ENCODE data around the gene PRKG1. TPM values are rescaled to one million over a fixed set of nuclear protein-coding genes. Genes with fewer than 3 reads are reported as not detected.

The PRKG1 gene
- total and polyA plus RNA-seq, 4 donors = 6.8 to 38.1 (median 15.4) TPM

DNA sequence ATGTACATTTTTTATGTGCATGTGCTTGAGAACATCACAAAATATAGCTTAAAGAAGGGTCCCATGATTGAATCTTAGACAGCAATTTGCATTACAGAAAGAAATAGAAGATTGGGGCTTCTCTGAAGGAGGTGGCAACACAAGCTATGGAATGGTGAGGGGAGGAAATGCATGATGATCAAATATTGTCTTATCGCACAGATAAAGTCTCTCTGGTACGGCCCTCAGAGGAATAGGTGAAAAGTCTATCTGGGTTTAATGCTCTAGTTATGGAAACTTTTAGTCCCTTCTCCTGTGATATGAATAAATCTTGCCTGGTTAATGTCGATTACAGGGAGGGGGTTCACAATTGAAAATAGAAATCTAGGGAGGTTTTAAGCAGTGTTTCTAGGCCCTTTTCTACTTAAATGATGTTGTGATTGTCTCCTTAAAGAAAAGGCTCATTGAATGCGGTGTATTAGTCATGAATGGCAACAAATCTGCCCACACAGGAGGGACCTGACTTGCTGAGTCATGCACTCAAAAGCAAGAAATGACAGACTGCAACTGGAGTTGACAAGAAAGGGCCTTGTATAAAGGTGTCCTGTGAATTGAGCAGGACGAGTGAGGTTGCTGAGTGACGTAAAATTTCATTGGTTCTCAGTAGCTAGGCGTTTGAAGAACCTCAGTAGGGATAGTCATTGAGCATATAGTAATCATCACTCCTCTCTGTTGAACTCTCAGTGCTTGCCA lies 758.5 kb downstream of the PRKG1 start:
- Histone ChIP-seq H3K4me1 (ENCODE audit: control insufficient read depth, insufficient read depth, low read length) (no peaks in the 10 kb centered on the region), H3K36me3 (ENCODE audit: control insufficient read depth, insufficient read depth, low read length) (no peaks in the 10 kb centered on the region), H3K27me3 (ENCODE audit: control insufficient read depth, insufficient read depth, low read length) (no peaks in the 10 kb centered on the region), H3K9me3 (ENCODE audit: control insufficient read depth, insufficient read depth, low read length) (peaks cover 4% of the 10 kb centered on the region), H3K27ac (ENCODE audit: low read depth, low read length) (no peak overlapping the region), H3K4me3 (ENCODE audit: low read depth, low read length) (no peak overlapping the region)
- DNase-seq (ENCODE audit: low read depth in 4 of 6, low spot score in 6 of 6) = no peak
- 86% methylated on average over 2 of the region's 7 CpGs for WGBS (ENCODE audit: insufficient coverage)

DNA sequence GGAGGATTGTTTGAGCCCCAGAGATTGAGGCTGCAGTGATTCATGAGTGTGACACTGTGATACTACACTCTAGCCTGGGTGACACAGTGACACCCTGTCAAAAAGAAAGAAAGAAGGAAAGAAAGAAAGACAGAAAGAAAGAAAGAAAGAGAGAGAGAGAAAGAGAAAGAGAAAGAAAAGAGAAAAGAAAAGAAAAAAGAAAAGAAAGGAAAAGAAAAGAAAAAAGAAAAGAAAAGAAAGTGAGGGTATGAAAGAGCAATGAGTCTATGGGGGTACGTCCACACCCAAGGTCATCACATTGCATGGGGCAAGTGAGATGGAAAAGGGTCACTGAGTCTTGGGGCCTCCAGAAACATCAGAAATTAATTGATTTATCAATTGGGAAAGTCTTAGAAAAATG lies 760.3 kb downstream of the PRKG1 start:
- Histone ChIP-seq H3K9me3 (ENCODE audit: control insufficient read depth, insufficient read depth, low read length) (peaks cover 4% of the 10 kb centered on the region), H3K27me3 (ENCODE audit: control insufficient read depth, insufficient read depth, low read length) (no peaks in the 10 kb centered on the region), H3K4me3 (ENCODE audit: low read depth, low read length) (no peak overlapping the region), H3K36me3 (ENCODE audit: control insufficient read depth, insufficient read depth, low read length) (no peaks in the 10 kb centered on the region), H3K27ac (ENCODE audit: low read depth, low read length) (no peak overlapping the region), H3K4me1 (ENCODE audit: control insufficient read depth, insufficient read depth, low read length) (no peaks in the 10 kb centered on the region)
- DNase-seq (ENCODE audit: low read depth in 4 of 6, low spot score in 6 of 6) = no peak
- WGBS (ENCODE audit: insufficient coverage) = 100% methylated on average over 1 of the region's 1 CpG

DNA sequence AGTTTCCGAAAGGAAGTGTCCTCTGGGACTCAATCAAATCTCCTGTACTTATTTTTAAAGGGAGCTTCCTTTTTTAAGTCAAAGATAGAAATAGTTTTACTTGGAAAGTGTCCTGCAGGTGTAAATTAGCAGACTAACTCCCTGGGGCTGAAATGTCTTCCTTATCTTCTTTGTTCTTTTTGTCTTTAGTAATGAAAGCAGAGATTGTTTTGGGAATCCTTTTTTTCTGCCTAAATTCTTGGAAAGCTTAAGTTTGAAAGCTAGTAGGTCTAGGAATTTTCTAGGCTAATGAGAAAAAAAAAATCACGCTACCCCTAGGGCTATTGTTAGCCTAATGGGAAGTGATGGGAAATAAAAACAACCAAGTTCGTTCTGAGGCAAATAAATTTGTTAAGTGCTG lies 764.2 kb downstream of the PRKG1 start:
- H3K27ac ChIP-seq (ENCODE audit: low read depth, low read length) = no peak overlapping the region
- no peak for DNase-seq (ENCODE audit: low read depth in 4 of 6, low spot score in 6 of 6)
- H3K9me3 ChIP-seq (ENCODE audit: control insufficient read depth, insufficient read depth, low read length) = peaks cover 4% of the 10 kb centered on the region
- no CpG with 5 or more reads among the region's 3 CpGs for WGBS (ENCODE audit: insufficient coverage)
- H3K27me3 ChIP-seq (ENCODE audit: control insufficient read depth, insufficient read depth, low read length) = no peaks in the 10 kb centered on the region
- H3K4me1 ChIP-seq (ENCODE audit: control insufficient read depth, insufficient read depth, low read length) = no peaks in the 10 kb centered on the region
- H3K36me3 ChIP-seq (ENCODE audit: control insufficient read depth, insufficient read depth, low read length) = no peaks in the 10 kb centered on the region
- no peak overlapping the region for H3K4me3 ChIP-seq (ENCODE audit: low read depth, low read length)

DNA sequence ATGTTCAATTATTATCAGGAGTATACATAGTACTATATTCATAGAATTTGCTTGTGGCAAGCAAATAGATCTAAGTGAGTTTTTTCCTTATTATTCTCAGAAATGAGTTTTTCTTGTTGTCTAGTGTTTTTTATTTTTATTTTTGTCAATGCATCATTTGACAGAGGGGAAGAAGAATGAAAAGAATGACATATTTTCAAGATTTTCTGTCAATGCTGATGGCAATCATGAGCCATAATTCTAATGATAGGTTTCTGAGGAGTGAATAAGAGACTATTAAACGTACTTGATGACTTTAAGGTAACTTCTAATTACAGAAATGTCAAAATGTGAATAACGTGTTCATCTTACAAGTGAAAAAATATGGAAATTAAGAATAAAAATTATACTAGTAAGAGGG lies 769.7 kb downstream of the PRKG1 start:
- no peaks in the 10 kb centered on the region for H3K4me1 ChIP-seq (ENCODE audit: control insufficient read depth, insufficient read depth, low read length)
- no peaks in the 10 kb centered on the region for H3K27me3 ChIP-seq (ENCODE audit: control insufficient read depth, insufficient read depth, low read length)
- H3K4me3 ChIP-seq (ENCODE audit: low read depth, low read length) = no peak overlapping the region
- DNase-seq (ENCODE audit: low read depth in 4 of 6, low spot score in 6 of 6) = no peak
- no CpG with 5 or more reads among the region's 2 CpGs for WGBS (ENCODE audit: insufficient coverage)
- no peaks in the 10 kb centered on the region for H3K36me3 ChIP-seq (ENCODE audit: control insufficient read depth, insufficient read depth, low read length)
- no peaks in the 10 kb centered on the region for H3K9me3 ChIP-seq (ENCODE audit: control insufficient read depth, insufficient read depth, low read length)
- H3K27ac ChIP-seq (ENCODE audit: low read depth, low read length) = no peak overlapping the region

DNA sequence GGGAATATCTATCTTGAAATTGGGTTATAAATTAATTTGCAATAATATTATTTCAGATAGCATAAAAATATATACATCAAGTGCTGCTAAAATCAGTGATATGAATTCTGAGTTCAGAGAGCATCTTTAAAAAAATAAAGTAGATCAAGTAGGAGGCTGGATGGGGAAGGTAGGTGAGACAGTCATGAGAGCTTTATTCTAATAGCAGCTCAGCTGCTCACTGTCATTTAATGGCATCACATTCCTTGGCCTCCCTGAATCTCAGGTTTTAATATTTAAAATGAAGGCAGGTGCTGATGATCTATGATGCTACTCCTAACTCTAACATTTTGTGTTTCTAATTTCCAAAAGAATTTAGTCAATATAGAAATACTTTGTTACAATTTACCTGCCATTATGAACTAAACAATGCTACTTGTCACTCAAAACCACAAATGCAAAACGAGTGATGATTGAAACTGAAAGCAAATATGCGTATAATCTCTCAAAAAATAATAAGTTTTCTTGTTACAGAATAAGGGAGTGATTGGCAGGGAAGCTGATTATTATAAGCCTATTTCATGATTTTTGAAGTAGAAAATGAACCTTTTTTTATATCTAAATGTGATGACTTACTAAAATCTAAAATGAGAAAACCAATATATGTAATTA lies 772.7 kb downstream of the PRKG1 start:
- WGBS (ENCODE audit: insufficient coverage) = no CpG with 5 or more reads among the region's 2 CpGs
- no peak for DNase-seq (ENCODE audit: low read depth in 4 of 6, low spot score in 6 of 6)

DNA sequence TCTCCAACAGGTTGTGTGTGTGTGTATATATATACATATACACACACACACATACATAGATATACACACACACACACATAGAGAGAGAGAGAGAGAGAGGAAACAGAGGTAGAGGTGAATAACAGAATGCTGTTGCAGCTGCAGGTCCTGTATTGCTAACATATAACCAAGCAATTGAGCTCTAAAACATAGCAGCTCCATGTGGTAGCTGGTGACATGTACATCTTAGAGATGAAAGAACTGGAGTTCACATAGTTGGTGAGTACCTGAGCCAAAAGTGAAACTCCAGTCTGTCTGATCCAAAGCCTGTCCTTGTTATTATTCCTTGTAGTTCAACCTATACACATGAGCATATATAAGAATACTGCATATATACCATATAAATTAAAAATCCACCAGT lies 778.0 kb downstream of the PRKG1 start:
- DNase-seq (ENCODE audit: low read depth in 4 of 6, low spot score in 6 of 6) = no peak
- Histone ChIP-seq H3K27ac (ENCODE audit: low read depth, low read length) (no peak overlapping the region), H3K9me3 (ENCODE audit: control insufficient read depth, insufficient read depth, low read length) (no peaks in the 10 kb centered on the region), H3K4me1 (ENCODE audit: control insufficient read depth, insufficient read depth, low read length) (no peaks in the 10 kb centered on the region), H3K36me3 (ENCODE audit: control insufficient read depth, insufficient read depth, low read length) (no peaks in the 10 kb centered on the region), H3K27me3 (ENCODE audit: control insufficient read depth, insufficient read depth, low read length) (no peaks in the 10 kb centered on the region), H3K4me3 (ENCODE audit: low read depth, low read length) (no peak overlapping the region)

More for the DNA sequence above, 772.7 kb downstream of the PRKG1 start:
- no peak overlapping the region for H3K27ac ChIP-seq (ENCODE audit: low read depth, low read length)
- no peaks in the 10 kb centered on the region for H3K27me3 ChIP-seq (ENCODE audit: control insufficient read depth, insufficient read depth, low read length)
- no peaks in the 10 kb centered on the region for H3K4me1 ChIP-seq (ENCODE audit: control insufficient read depth, insufficient read depth, low read length)
- no peaks in the 10 kb centered on the region for H3K36me3 ChIP-seq (ENCODE audit: control insufficient read depth, insufficient read depth, low read length)
- no peaks in the 10 kb centered on the region for H3K9me3 ChIP-seq (ENCODE audit: control insufficient read depth, insufficient read depth, low read length)
- H3K4me3 ChIP-seq (ENCODE audit: low read depth, low read length) = no peak overlapping the region

DNA sequence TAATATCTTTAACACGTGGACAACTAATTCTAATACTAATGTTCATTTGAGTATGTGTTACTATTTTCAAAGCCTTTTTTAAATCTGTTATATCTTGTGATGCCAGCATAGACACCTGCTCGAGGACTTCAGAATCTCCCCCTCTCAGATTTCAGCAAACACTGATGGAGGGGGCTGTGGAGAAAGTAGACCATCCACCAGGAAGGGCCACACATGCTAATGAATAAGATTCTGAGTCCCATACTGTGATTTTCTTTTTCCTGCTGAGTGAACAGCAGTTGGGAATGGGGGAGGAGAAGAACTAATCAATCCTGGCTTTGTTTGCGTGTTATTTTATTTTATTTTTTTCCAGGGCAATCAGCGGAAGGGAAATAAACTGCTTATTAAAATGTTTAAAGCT lies 783.0 kb downstream of the PRKG1 start:
- peak in 3 of 6 donors; percentile 20 to 61 (median 43) for DNase-seq (ENCODE audit: low read depth in 4 of 6, low spot score in 6 of 6)
- peaks cover 2% of the 10 kb centered on the region for H3K9me3 ChIP-seq (ENCODE audit: control insufficient read depth, insufficient read depth, low read length)
- H3K27ac ChIP-seq (ENCODE audit: low read depth, low read length) = no peak overlapping the region
- H3K4me1 ChIP-seq (ENCODE audit: control insufficient read depth, insufficient read depth, low read length) = no peaks in the 10 kb centered on the region
- H3K27me3 ChIP-seq (ENCODE audit: control insufficient read depth, insufficient read depth, low read length) = no peaks in the 10 kb centered on the region
- no CpG with 5 or more reads among the region's 4 CpGs for WGBS (ENCODE audit: insufficient coverage)
- no peak overlapping the region for H3K4me3 ChIP-seq (ENCODE audit: low read depth, low read length)
- no peaks in the 10 kb centered on the region for H3K36me3 ChIP-seq (ENCODE audit: control insufficient read depth, insufficient read depth, low read length)

DNA sequence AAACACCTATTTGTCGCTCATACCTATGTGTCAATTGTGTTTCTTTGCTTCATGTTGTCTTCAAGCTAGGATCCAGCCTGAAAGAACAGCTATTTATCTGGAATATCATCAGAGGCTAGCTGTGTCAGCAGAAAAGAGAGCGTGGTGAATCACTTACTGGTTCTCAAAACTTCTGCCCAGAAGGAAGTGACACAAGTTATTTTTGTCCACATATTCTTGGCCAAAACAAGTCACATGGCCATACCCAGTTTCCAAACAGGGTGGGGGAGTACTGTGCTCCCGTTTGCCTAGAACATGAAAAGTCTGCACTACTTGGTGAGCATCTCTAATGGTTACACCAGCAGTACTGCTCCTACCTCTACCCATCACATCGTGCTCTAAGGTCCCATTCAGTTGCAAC lies 786.0 kb downstream of the PRKG1 start:
- DNase-seq (ENCODE audit: low read depth in 4 of 6, low spot score in 6 of 6) = no peak
- Histone ChIP-seq H3K27me3 (ENCODE audit: control insufficient read depth, insufficient read depth, low read length) (no peaks in the 10 kb centered on the region), H3K36me3 (ENCODE audit: control insufficient read depth, insufficient read depth, low read length) (no peaks in the 10 kb centered on the region), H3K4me3 (ENCODE audit: low read depth, low read length) (no peak overlapping the region), H3K27ac (ENCODE audit: low read depth, low read length) (no peak overlapping the region), H3K4me1 (ENCODE audit: control insufficient read depth, insufficient read depth, low read length) (no peaks in the 10 kb centered on the region), H3K9me3 (ENCODE audit: control insufficient read depth, insufficient read depth, low read length) (peaks cover 2% of the 10 kb centered on the region)
- 79% methylated on average over 2 of the region's 4 CpGs for WGBS (ENCODE audit: insufficient coverage)

DNA sequence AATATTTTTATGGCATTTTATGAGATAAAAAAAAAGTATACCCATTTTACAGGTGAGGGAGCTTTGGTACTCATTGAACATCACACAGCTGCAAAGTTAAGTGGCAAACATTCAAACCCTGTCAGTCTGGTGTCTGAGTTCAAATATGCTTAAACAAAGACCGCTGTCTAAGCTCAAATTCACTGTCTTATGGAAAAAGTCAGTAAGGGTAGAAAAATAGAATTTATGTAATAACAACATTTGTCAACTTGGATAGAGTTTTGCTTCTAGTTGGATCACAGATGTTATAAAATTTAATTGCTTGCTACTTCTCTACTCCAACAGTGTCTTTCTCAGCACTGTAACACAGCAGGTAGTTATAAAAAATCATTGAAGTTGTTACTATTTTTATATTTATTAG lies 786.8 kb downstream of the PRKG1 start:
- H3K4me1 ChIP-seq (ENCODE audit: control insufficient read depth, insufficient read depth, low read length) = no peaks in the 10 kb centered on the region
- no peaks in the 10 kb centered on the region for H3K27me3 ChIP-seq (ENCODE audit: control insufficient read depth, insufficient read depth, low read length)
- H3K27ac ChIP-seq (ENCODE audit: low read depth, low read length) = no peak overlapping the region
- DNase-seq (ENCODE audit: low read depth in 4 of 6, low spot score in 6 of 6) = peak in 1 of 6 donors; percentile 30
- WGBS (ENCODE audit: insufficient coverage) = no CpG with 5 or more reads among the region's 1 CpG
- no peaks in the 10 kb centered on the region for H3K36me3 ChIP-seq (ENCODE audit: control insufficient read depth, insufficient read depth, low read length)
- peaks cover 2% of the 10 kb centered on the region for H3K9me3 ChIP-seq (ENCODE audit: control insufficient read depth, insufficient read depth, low read length)
- H3K4me3 ChIP-seq (ENCODE audit: low read depth, low read length) = no peak overlapping the region

DNA sequence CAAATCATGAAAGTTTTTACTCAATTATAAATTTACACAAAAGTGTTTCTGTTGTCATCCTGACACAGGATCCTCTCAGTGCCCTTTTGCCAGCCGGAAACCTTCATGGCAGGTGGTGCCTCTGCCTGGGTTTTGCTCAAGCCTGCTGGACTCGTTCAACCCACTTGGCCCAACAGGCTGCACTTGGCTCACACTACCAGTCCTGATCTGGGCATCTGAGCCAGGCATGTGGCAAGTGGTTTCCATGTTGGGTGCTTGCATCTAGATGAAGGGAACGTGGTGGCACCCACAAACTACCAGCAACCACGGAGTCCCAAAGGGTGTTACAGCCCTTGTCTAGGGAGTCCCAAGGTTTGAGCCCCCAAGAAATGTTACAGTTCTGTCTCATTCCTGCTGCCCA lies 787.4 kb downstream of the PRKG1 start:
- Histone ChIP-seq H3K27me3 (ENCODE audit: control insufficient read depth, insufficient read depth, low read length) (no peaks in the 10 kb centered on the region), H3K4me3 (ENCODE audit: low read depth, low read length) (no peak overlapping the region), H3K27ac (ENCODE audit: low read depth, low read length) (no peak overlapping the region), H3K36me3 (ENCODE audit: control insufficient read depth, insufficient read depth, low read length) (no peaks in the 10 kb centered on the region), H3K4me1 (ENCODE audit: control insufficient read depth, insufficient read depth, low read length) (no peaks in the 10 kb centered on the region), H3K9me3 (ENCODE audit: control insufficient read depth, insufficient read depth, low read length) (peaks cover 2% of the 10 kb centered on the region)
- no peak for DNase-seq (ENCODE audit: low read depth in 4 of 6, low spot score in 6 of 6)
- WGBS (ENCODE audit: insufficient coverage) = 88% methylated on average over 3 of the region's 4 CpGs
